Activated T-cell treated with anti-CD3 and anti-CD28 coated beads for 24 hours (primary cell): ENCODE results near the gene NEUROD1.

Experiments used
- DNase-seq: peaks from one replicate; pipeline ENCODE4 v3.0.0-alpha.2; 2020; ENCODE audit warnings: low read depth

NEUROD1 gene

DNA sequence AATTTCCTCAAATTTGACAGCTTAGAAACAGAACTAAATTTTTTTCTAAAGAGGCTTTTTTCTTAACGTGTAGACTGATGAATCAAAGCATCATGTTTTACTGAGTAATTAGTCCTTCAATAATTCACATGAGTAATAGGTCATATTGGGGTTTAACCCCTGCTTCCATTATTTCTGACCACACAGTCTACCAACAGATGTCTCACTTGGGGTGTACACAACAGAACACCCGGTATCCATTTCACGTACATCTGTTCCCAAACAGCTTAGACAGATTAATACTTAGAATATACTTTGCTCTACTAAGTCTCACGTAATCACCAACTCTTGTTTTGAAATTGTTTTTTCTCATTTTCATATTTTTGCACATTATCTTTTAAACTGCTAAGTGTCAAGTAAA, 38.2 kb downstream of the NEUROD1 start:
- DNase-seq, result no peak

DNA sequence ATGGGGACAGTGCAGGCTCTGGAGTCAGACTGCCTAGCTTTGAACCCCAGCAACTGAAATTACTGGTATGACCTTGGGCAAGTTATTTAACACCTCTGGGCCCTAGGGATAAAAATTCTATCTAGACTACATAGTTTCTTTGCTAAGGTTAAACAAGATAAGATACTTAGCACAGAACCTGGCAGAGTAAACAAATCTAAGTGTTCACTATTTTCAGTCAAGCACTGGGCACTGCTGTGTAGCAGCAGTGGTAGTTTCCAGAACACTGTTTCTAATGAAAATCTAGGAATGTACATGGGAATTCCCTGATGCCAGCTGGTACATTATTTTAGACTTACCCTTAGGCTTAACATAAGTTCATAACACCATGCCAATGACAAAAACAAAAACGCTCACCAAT, 40.6 kb downstream of the NEUROD1 start:
- no peak for DNase-seq

DNA sequence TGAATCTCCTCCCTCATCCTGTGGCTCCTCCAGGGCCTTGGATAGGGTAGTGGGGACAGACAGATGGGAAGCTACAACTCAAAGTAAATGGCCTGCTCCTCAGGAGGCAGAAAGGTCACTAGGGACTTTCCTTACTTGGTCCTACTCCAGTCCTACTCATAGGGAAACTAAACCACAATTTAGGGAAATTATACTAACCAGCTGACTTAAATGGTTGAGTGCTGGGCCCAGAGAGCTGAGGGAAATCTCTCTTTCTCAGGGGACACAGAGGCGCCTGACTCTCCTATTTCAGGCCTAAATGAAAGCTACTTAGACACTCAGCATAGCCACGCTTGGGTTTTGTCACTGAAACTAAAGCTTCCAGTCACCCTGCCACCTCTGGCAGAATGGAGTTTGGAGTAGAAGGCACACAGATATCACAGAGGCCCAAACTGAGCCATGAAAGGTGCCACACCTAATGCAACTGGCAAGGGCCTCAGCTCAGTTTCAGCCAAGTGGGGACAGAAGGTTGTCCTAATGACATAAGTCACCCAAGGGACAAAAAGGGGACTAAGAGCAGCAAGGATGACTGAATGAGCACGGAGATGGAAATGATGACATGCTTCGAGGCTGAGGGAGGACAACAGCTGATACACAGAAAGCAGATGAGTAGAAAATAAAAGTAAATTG, 47.5 kb downstream of the NEUROD1 start:
- no peak for DNase-seq

DNA sequence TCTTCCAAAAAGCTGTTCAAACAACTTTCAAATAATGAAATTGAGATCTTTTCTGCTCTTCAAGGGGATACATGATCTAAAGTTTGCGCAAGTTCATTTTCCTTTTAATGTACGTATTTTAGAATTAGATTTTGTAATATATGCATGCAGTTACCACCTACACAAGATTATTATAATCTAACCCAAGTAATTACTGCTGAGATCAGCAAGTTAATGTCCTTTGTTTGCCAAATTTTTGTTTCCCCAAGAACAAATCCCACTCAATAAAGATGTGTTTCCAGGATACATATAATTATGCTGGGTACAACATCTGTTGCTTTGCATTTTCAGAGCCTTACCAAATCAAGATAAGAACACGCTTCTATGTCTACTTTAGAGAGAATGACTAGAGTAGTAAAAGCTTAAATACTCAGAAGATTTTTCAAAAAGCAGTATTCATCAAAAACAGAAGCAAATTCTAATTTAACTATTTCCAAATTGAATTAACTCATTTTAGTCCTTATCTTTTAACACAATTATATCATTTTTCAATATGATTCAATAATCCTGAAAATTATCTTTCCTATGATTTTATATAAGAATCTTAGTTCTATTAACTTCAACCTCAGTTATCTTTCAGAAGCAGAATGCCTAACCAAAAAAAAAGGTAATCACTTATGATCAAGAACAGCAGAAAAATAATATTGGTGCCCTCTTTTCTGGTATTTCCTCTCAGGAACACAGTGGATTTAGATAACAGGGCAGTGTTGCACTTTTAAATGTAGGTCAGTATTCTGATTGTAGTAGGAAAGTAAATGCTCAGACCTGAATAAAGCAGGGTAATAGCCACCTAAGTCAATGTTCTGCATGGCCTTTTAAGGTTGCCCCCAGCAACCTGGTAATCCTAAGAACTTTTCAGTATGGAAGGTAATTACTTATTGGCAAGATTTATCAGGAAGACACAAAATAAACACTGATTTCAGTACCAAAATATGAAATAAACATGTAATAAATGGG, 51.4 kb downstream of the NEUROD1 start:
- DNase-seq, result no peak

DNA sequence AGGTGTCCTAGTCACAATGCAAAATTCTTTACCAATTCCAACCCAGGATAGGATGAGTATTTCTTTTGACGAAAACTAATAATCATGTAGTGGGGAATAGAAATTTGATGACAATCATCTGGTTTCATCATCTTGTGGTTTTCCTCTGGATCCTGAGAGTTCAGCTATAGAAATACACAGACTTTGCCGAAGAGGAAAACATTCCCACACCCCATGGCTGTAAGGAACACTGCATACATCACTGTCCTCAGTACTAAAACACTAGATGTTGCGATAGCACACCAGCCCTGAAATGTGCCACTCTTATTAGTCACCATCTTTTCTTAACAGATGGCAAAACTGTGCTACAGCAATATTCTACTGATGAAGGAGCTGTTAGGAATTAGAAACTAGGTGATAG, 52.8 kb downstream of the NEUROD1 start:
- DNase-seq, result no peak

DNA sequence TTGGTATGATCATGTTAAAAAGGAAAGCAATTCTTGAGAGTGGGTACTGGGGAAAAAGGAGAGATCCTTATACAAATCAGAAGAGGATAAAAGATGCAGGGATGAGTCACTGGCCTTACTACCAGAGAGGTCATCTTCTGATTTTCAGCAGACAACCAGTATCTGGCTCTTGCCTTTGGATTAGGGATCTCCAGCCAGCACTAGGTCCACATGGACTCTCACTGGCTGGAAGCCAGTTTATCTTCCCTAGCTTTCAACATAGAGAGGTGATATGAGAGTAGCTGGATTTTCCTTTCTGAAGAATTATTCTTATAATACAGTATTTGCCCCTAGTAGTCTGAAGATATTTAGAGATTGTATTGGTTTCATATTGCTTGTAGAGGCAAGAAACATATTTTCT, 53.6 kb downstream of the NEUROD1 start:
- DNase-seq, result no peak
